Left renal cortex interstitium (tissue), 4 donors: ENCODE data around the gene ZKSCAN1. TPM values are rescaled to one million over a fixed set of nuclear protein-coding genes. Genes with fewer than 3 reads are reported as not detected.
"Not testable (repeated sequence)": the region's sequence is repeated elsewhere in the genome, so short reads cannot be mapped to it uniquely, and the experiment has no call there.

Experiments used
- DNase-seq, 4 donors: peaks; one replicate each; pipeline ENCODE4 v3.0.0-alpha.2; 2013; ENCODE audit warnings: low read depth in 4 of 4, low spot score in 2 of 4, missing footprints in 1 of 4
- polyA plus RNA-seq, 4 donors: library from polyadenylated mRNA; unstranded; fragments of 120-200 nt; gene quantifications; one replicate each; pipeline ENCODE4 v1.2.1, GENCODE V29; 2013; ENCODE audit not compliant: insufficient read length in 4 of 4

Gene ZKSCAN1
- polyA plus RNA-seq, result 10 to 100 TPM; 43.3 to 71.5 (median 57.5) TPM

DNA sequence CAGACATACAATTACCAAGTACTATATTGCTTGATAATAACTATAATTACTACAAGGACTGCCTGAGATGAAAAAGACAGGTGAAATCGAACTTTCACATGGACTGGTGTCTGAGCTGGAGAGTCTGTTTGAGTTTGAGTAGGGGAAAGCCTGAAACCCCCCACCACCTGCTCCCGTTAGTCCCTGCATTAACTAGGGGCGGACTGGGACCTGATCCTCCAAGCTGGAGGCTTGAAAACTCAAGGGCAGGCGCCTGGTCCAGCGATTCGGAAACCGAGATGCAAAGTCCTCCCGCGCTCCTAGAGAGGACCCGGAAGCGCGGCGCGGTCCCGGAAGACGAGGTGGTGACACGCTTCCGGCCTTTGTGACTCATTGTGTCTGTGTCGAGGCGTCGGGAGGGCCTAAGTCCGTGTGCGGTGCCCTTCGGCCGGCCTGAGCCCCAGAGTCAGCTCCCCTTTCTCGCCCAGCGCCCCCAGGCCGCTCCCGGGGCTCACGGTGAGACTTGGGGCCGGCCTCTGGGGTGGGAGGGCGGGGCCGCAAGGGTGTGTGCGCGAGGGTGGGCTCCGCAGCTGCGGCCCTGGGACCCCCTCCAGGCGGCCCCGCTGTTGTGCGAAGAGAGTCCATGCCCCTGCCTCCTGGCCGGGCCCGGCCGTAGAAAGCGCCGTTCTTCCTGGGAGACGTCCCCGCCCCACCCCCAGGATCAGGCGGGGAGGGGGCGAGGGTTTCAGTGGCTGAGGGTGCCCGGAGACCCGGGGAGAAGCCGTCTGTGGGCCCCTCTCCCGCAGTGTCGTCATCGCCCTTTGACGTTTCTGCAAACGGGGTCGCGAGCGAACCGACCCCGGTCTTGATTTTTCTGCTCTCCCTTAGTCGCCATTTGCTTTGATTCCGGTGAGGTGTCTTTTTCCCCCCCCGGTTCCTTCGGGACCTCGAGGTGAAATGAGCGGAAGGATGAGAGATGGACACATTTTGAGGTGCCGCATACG is at the start of gene ZKSCAN1:
Gene ZKSCAN1 (plus strand): TSS at position 365 of the 983 bp plus-strand sequence. CDS start 7,911 bp downstream, outside the sequence.
- peak; percentile 58 to 86 (median 78) for DNase-seq

GRCh38 chr7:99969298-99969697 is 46.1 kb upstream of the ZKSCAN1 start:
- no peak for DNase-seq

- not testable (repeated sequence) for DNase-seq
Observed at GRCh38 chr7:99969813-99970212, 45.6 kb upstream of the ZKSCAN1 start.

GRCh38 chr7:99971242-99971641 is 44.2 kb upstream of the ZKSCAN1 start:
- no peak for DNase-seq

DNA sequence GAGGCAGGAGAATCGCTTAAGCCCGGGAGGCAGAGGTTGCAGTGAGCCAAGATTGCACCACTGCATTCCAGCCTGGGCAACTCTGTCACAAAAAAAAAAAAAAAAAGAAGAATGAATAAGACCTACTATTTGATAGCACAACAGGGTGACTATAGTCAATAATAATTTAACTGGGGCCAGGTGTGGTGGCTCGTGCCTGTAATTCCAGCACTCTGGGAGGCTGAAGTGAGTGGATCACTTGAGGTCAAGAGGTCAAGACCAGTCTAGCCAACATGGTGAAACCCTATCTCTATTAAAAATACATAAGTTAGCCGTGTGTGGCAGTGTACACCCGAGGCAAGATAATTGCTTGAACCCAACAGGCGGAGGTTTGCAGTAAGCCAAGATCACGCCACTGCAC is 41.6 kb upstream of the ZKSCAN1 start:
- not testable (repeated sequence) for DNase-seq

GRCh38 chr7:99974681-99975080 is 40.7 kb upstream of the ZKSCAN1 start:
- DNase-seq, result no peak

DNA sequence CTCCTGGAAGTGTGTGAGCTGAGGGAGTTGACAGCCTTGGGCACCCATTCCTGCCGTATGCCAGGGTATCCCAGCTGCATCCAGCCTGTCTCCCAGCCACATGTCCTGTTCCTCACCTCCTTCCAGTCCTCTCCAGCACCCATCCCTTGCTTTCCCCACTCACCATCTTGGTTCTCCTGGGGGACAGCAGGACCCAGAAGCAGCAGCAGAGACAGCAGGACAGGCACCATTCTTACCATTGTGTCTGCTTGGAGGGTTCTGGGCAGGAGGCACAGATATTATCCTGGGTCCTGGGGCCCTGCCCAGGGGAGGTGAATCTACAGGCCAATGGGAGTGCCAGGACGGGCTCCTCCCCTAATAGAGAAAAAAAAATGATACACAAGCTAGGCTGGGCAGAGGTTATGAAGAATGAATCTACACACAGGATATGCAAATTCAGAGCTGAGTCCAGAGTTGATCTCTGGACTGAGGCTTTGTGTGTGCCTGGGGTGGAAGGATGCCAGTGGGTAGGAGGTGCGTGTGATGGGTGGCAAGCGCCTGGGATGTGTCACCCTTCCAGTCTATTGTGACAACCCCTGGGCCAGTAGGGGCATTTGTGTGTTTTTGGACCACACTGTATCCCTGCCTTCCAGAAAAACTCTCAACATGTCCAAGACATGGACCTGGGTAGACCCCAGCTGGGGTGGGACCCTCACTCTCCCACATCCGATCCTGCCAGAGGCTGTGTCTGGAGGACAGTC is 39.4 kb upstream of the ZKSCAN1 start, which contains the start of gene AZGP1:
Gene AZGP1 (minus strand): TSS at position 250 of the 740 bp plus-strand sequence. CDS start 11 bp downstream, at position 239.
- no peak for DNase-seq

DNA sequence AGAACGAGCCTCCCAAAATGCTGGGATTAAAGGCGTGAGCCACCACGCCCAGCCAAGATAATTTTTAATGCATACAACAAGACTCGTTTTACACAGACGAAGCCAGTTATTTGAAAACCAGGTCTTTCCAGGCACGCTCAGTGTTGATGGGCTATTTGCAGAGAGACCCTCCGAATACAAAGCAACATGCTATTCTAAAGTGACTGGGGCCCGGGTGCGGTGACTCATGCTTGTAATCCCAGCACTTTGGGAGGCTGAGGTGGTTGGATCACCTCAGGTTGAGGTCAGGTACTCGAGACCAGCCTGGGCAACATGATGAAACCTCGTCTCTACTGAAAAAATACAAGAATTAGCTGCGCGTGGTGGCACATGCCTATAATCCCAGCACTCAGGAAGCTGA is 38.8 kb upstream of the ZKSCAN1 start:
- no peak for DNase-seq

DNA sequence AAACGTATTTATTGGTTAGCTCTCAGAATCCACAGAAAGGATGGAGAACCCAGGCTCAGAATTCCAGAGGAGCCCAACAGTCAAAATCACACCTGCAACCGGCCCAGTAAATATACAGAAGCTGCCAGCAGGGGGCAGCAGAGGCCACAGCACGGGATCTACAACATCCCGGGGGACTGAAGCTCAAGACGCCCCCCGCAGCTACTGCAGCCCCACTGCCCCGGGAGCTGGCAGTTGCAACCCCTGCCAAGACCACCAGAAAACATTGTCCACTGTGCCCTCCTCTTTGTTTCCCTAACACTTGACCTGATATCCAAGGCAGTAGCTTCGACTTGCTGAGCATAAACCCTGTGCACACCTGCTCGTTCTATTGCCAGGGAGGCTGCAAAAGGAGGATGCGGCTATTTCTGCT is 35.6 kb upstream of the ZKSCAN1 start:
- DNase-seq, result peak in 1 of 4 donors; percentile 6

GRCh38 chr7:99980448-99980872 is 34.9 kb upstream of the ZKSCAN1 start:
- not testable (repeated sequence) for DNase-seq

DNA sequence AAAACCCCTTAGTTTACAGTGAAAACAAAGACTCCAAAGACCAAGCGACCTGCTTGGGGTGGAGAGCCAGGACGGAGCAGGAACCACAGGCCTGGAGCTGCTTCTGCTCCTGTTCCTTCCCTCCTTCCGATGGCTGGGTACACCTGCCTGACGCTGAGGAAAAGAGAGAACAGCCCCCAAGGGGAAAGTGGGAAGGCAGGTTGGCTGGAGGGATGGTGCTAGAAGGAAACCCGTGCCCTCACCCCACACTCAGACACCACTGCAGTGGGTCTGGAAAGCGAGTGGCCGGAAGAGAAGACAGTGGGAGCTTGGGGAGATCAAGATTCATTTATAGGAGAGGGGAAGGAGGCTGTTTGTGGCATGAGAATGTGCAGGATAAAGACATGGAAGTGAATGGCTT is 34.3 kb upstream of the ZKSCAN1 start:
- DNase-seq, result not testable (repeated sequence)

DNA sequence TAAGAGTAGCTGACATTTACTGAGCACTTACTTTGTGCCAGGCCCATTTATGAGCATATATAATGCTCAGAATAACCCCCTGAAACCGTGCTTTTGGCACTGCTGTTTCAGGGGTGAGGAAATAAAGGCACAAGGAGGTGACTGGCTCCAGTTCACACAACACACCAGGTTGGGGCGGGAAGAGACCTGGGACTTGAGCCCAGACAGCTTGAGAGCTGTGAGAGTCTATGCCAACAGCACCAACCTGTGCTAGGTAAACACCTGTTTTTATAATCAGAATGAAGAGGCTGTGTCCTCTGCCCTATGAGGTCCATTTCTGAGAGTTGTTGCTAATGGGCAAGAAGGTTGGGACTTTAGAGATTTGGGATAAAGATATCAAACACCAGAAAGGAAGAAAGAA is 30.8 kb upstream of the ZKSCAN1 start:
- DNase-seq, result no peak

- not testable (repeated sequence) for DNase-seq
Observed at GRCh38 chr7:99987306-99987705, 28.1 kb upstream of the ZKSCAN1 start.

DNA sequence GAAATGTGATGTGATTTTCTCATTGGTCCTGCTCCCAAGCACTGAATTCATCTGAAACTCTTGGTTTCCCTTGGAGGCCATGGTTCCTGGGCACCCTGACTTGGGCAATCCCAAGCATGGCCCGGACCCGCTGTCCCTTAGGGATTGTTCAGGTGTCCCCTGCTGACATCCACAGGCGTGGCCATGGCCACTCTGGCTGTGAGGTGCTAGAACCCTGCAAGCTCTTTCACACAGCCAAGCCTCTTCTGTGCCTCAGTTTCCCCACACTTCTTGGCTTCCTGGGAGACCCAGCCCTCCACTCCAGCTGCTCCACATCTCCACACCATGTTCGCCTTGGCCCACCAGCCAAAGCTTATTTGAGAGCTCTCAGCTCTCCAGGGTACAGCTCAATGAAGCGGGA is 27.6 kb upstream of the ZKSCAN1 start:
- DNase-seq, result no peak

DNA sequence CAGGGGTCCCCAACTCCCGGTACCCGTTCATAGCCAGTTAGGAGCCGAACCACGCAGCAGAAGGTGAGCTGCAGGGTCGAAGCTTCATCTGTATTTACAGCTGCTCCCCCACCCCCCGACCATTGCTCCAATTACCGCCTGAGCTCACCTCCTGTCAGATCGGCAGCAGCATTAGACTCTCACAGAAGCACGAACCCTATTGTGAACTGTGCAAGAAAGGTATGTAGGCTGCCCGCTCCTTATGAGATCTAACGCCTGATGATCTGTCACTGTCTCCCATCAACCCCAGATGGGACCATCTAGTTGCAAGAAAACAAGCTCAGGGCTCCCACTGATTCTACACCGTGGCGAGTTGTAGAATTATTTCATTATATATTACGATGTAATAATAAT is 24.9 kb upstream of the ZKSCAN1 start:
- DNase-seq, result peak in 2 of 4 donors; percentile 2 to 10

DNA sequence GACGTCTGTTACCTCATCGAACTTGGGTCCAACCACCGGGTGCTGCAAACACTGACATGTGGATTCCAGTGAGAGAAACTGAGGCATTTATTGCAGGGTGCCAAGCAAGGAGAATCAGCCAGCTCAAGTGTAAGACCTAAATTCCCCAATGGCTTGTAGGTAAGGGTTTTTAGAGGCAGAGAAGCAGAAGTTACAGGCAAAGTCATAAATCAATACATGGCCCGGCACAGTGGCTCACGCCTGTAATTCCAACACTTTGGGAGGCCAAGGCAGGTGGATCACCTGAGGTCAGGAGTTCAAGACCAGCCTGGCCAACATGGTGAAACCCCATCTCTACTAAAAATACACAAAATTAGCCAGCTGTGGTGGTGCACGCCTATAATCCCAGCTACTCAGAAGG is 23.9 kb upstream of the ZKSCAN1 start:
- DNase-seq, result not testable (repeated sequence)

- no peak for DNase-seq
Observed at GRCh38 chr7:99992330-99993038, 22.9 kb upstream of the ZKSCAN1 start.

GRCh38 chr7:99994819-99995218 is 20.6 kb upstream of the ZKSCAN1 start:
- no peak for DNase-seq

DNA sequence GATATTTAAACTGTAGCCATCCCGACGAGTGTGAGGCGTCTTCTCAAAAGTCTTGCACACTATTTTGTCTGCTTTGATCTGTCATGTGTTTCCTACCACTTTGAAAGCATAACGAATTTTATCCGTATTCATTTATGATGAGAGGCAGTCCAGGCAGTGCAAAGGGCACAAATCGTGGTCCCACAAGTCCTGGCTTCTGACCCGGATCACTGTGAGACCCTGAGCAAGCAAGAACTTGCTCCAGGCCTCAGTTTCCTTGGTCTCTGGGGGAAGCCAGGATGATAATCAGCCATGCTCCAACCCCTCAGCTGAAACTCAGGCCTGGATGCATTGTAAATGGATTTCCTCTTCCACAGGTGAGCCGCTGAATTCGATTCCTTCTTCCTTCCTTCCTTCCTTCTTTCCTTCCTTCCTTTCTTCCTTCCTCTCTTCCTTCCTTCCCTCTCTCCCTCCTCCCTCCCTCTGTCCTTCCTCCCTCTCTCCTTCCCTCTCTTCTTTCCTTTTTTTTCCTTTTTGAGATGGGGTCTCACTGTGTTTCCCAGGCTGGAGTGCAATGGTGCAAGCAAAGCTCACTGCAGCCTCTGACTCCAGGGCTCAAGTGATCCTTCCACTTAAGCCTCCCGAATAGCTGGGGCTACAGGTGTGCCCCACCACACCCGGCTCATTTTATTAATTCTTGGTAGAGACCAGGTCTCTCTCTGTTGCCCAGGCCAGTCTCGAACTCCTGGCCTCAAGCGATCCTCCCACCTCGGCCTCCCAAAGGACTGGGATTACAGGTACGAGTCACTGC is 18.4 kb upstream of the ZKSCAN1 start:
- DNase-seq, result peak in 1 of 4 donors; percentile 2
